ACC112 (cell line): ENCODE measurements around the gene BST2.

Experiments used
- H2AFZ ChIP-seq: fragments of 200-600 bp; sonication (generic); one replicate; pipeline ENCODE4 v1.6.0; 2017; ENCODE audit warnings: antibody characterized with exemption, low read length; ENCODE audit not compliant: unreplicated experiment
- H3K27ac ChIP-seq: fragments of 200-600 bp; sonication (generic); 2 replicates; pipeline ENCODE4 v1.5.1; 2014; ENCODE audit warnings: low read depth, mild to moderate bottlenecking, antibody characterized with exemption, low read length, moderate library complexity
- H3K27me3 ChIP-seq: fragments of 200-600 bp; sonication (generic); 2 replicates; pipeline ENCODE4 v1.6.1; 2014; ENCODE audit warnings: mild to moderate bottlenecking, antibody characterized with exemption, low read length, moderate library complexity, mixed read lengths; ENCODE audit not compliant: insufficient read depth
- H3K36me3 ChIP-seq: fragments of 200-600 bp; sonication (generic); 2 replicates; pipeline ENCODE4 v1.6.1; 2016; ENCODE audit warnings: mild to moderate bottlenecking, antibody characterized with exemption, low read length, moderate library complexity, mixed read lengths; ENCODE audit not compliant: insufficient read depth
- H3K4me1 ChIP-seq: fragments of 200-600 bp; sonication (generic); one replicate; pipeline ENCODE4 v1.6.1; 2016; ENCODE audit warnings: low read length, mixed read lengths; ENCODE audit not compliant: insufficient read depth, unreplicated experiment, control insufficient read depth
- H3K4me3 ChIP-seq: fragments of 200-600 bp; sonication (generic); 2 replicates; pipeline ENCODE4 v1.5.1; 2014; ENCODE audit warnings: mild to moderate bottlenecking, low read depth, low read length
- H3K79me2 ChIP-seq: fragments of 200-600 bp; sonication (generic); one replicate; pipeline ENCODE4 v1.6.0; 2016; ENCODE audit warnings: low read length; ENCODE audit not compliant: control insufficient read depth, unreplicated experiment, insufficient read depth

Gene BST2

DNA sequence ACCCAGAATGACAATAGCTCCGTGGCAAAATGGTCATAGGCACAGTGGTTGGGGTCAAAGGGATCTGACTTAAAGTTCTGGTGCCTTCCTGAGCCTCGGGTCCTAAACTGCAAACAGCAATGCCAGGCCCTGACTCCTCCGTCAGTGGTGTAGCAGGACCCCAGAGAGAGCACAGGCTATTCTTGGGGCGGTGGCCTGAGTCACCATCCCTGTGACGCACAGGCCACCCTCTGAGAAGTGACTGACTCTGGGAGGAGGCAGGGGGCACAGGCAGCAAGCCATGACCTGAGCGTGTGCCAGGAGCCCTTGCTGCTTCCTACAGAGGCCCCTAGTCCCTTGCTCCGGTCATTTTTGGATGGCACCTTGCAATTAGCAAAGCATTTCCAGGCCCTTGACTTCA, 47.0 kb downstream of the BST2 start:
- H2AFZ ChIP-seq = no peak overlapping the region
- H3K27me3 ChIP-seq = no peaks in the 10 kb centered on the region
- H3K4me1 ChIP-seq = no peaks in the 10 kb centered on the region
- no peaks in the 10 kb centered on the region for H3K79me2 ChIP-seq
- no peak overlapping the region for H3K4me3 ChIP-seq
- H3K36me3 ChIP-seq = no peaks in the 10 kb centered on the region
- peak overlapping the region; percentile 34; the same call in 1 of the 2 replicates for H3K27ac ChIP-seq

GRCh38 chr19:17357724-17358123, 47.7 kb downstream of the BST2 start:
- Histone ChIP-seq H3K4me3 (no peak overlapping the region), H2AFZ (no peak overlapping the region)

GRCh38 chr19:17357078-17357666, 48.3 kb downstream of the BST2 start:
- Histone ChIP-seq H3K79me2 (no peaks in the 10 kb centered on the region), H3K27me3 (no peaks in the 10 kb centered on the region), H2AFZ (no peak overlapping the region), H3K36me3 (no peaks in the 10 kb centered on the region), H3K27ac (no peak overlapping the region), H3K4me1 (no peaks in the 10 kb centered on the region), H3K4me3 (no peak overlapping the region)

More at GRCh38 chr19:17357724-17358123, 47.7 kb downstream of the BST2 start:
- H3K27ac ChIP-seq = peak overlapping the region; percentile 34; the same call in 1 of the 2 replicates
- H3K36me3 ChIP-seq = no peaks in the 10 kb centered on the region
- H3K79me2 ChIP-seq = no peaks in the 10 kb centered on the region
- H3K27me3 ChIP-seq = no peaks in the 10 kb centered on the region
- no peaks in the 10 kb centered on the region for H3K4me1 ChIP-seq

DNA sequence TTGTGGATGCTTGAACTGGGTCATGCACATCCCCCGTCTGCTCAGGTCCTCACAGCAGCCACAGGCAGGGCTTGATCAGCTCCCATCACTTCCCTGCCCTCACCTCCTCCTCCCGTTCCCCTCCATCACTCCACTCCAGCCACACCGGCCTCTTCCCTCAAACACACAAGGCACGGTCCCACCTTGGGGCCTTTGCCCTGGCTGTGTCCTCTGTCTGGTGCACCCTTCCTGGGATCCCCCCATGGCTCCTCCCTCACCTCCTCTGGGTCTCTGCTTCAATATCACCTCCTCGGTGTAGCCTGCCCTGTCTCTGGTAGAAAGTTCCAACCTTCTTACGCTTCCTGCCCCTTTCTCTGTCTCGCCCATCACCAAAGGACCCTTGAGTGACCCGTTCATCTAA, 52.0 kb downstream of the BST2 start:
- no peaks in the 10 kb centered on the region for H3K36me3 ChIP-seq
- no peak overlapping the region for H2AFZ ChIP-seq
- H3K4me3 ChIP-seq = no peak overlapping the region
- peaks cover 4% of the 10 kb centered on the region for H3K4me1 ChIP-seq
- H3K27me3 ChIP-seq = no peaks in the 10 kb centered on the region
- H3K27ac ChIP-seq = no peak overlapping the region
- H3K79me2 ChIP-seq = no peaks in the 10 kb centered on the region
